ENCODE data around the gene PRR7.

Gene PRR7

GRCh38 chr5:177430140-177430951 lies 16.3 kb upstream of the PRR7 start:
- TF ChIP-seq CTCF (IDR thresholded peaks at IDR 0.05; ENCODE audit: low read length, missing control alignments): no peak

GRCh38 chr5:177430972-177431316 lies 15.7 kb upstream of the PRR7 start:
- DNase-seq (ENCODE audit: low read depth): no peak
- TF ChIP-seq CTCF (IDR thresholded peaks at IDR 0.05; ENCODE audit: low read length, missing control alignments): no peak
- H3K4me3 ChIP-seq (replicated peaks; ENCODE audit: low read depth, low read length): no peak overlapping the region

More at GRCh38 chr5:177430140-177430951, 16.3 kb upstream of the PRR7 start:
- no peak for DNase-seq (ENCODE audit: low read depth)
- no peak overlapping the region for H3K4me3 ChIP-seq (replicated peaks; ENCODE audit: low read depth, low read length)

GRCh38 chr5:177431317-177432142 lies 15.1 kb upstream of the PRR7 start:
- DNase-seq (ENCODE audit: low read depth): no peak
- TF ChIP-seq CTCF (IDR thresholded peaks at IDR 0.05; ENCODE audit: low read length, missing control alignments): no peak
- no peak overlapping the region for H3K4me3 ChIP-seq (replicated peaks; ENCODE audit: low read depth, low read length)

GRCh38 chr5:177432143-177432838 lies 14.3 kb upstream of the PRR7 start:
- no peak overlapping the region for H3K4me3 ChIP-seq (replicated peaks; ENCODE audit: low read depth, low read length)
- DNase-seq (ENCODE audit: low read depth): no peak
- TF ChIP-seq CTCF (IDR thresholded peaks at IDR 0.05; ENCODE audit: low read length, missing control alignments): no peak

GRCh38 chr5:177432839-177433657 lies 13.6 kb upstream of the PRR7 start:
- H3K4me3 ChIP-seq (replicated peaks; ENCODE audit: low read depth, low read length): no peak overlapping the region
- TF ChIP-seq CTCF (IDR thresholded peaks at IDR 0.05; ENCODE audit: low read length, missing control alignments): no peak
- no peak for DNase-seq (ENCODE audit: low read depth)

- TF ChIP-seq CTCF (IDR thresholded peaks at IDR 0.05; ENCODE audit: low read length, missing control alignments): no peak
- no peak overlapping the region for H3K4me3 ChIP-seq (replicated peaks; ENCODE audit: low read depth, low read length)
- no peak for DNase-seq (ENCODE audit: low read depth)
Measured at GRCh38 chr5:177433658-177434217, 12.9 kb upstream of the PRR7 start.

All from fibroblast of pulmonary artery (primary cell).